ENCODE results near the gene TRIM63.

Gene TRIM63

GRCh38 chr1:26016953-26017545 is 50.4 kb downstream of the TRIM63 start:
- no peak for DNase-seq (ENCODE audit: low read depth, low spot score)

GRCh38 chr1:26016258-26016952 is 51.0 kb downstream of the TRIM63 start:
- no peak for DNase-seq (ENCODE audit: low read depth, low spot score)

GRCh38 chr1:26015358-26015757 is 52.1 kb downstream of the TRIM63 start:
- DNase-seq (ENCODE audit: low read depth, low spot score) = no peak

GRCh38 chr1:26014179-26014578 is 53.3 kb downstream of the TRIM63 start:
- DNase-seq (ENCODE audit: low read depth, low spot score) = no peak

- DNase-seq (ENCODE audit: low read depth, low spot score) = no peak
Measured at GRCh38 chr1:26012864-26013263, 54.6 kb downstream of the TRIM63 start.

GRCh38 chr1:26010825-26011224 is 56.6 kb downstream of the TRIM63 start:
- no peak for DNase-seq (ENCODE audit: low read depth, low spot score)

GRCh38 chr1:26009796-26010447 is 57.5 kb downstream of the TRIM63 start:
- no peak for DNase-seq (ENCODE audit: low read depth, low spot score)

- no peak for DNase-seq (ENCODE audit: low read depth, low spot score)
Measured at GRCh38 chr1:26006710-26007109, 60.7 kb downstream of the TRIM63 start.

- DNase-seq (ENCODE audit: low read depth, low spot score) = no peak
Measured at GRCh38 chr1:26005434-26006105, 61.9 kb downstream of the TRIM63 start.

GRCh38 chr1:26003756-26004155 is 63.7 kb downstream of the TRIM63 start:
- DNase-seq (ENCODE audit: low read depth, low spot score) = no peak

GRCh38 chr1:26003262-26003661 is 64.2 kb downstream of the TRIM63 start:
- DNase-seq (ENCODE audit: low read depth, low spot score) = no peak
